Right renal cortex interstitium (tissue), 3 donors: ENCODE data around the gene LDB3. TPM values are rescaled to one million over a fixed set of nuclear protein-coding genes. Genes with fewer than 3 reads are reported as not detected.

Source experiments
- DNase-seq, 3 donors: peaks; one replicate each; pipeline ENCODE4 v3.0.0-alpha.2; 2013; ENCODE audit warnings: low read depth in 3 of 3, low spot score in 2 of 3
- polyA plus RNA-seq, 3 donors: library from polyadenylated mRNA; unstranded; fragments of 120-200 nt; gene quantifications; one replicate each; pipeline ENCODE4 v1.2.1, GENCODE V29; 2013; ENCODE audit not compliant: insufficient read length in 3 of 3

Gene LDB3
- polyA plus RNA-seq, 3 donors, result 0.72 to 1.7 (median 1.2) TPM

DNA sequence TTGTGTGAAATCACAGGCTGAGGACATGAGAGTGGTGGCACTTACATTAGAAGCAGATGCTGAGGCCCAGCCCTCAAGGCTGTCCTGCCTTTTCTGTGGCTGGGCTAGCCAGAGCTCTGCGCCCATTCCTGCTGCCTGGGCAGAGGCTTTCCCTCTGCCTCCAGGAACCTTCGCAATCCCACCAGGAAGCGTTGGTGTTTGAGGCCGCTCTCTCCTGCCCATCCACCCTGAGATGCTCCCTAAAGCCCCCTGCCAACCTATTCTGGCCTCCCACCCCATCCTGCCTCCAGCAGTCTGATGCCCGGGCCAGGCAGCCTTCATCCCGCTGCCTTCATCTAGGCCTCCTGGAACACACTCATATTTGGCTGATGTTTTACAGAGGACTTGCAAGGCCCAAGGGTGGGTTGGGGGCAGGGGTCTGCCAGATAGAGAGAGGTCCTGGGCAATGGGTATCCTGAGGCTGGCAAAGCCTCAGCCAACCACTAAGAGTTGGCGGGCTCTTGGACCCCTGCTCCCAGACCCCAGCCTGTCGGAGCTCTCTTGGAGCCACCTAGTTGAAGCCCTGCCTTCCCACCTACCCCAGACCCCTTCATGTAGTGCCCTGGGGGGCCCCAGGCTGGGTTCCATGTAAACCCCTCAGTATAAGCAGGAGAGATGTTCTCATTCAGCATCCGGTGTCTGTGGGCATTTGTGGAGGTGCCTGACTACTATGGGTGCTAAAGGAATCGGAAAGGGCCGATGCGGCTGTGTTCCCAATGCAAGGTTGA is 32.7 kb downstream of the LDB3 start:
- DNase-seq, result no peak

- DNase-seq, result no peak
Measured at GRCh38 chr10:86703176-86703575, 34.9 kb downstream of the LDB3 start.

DNA sequence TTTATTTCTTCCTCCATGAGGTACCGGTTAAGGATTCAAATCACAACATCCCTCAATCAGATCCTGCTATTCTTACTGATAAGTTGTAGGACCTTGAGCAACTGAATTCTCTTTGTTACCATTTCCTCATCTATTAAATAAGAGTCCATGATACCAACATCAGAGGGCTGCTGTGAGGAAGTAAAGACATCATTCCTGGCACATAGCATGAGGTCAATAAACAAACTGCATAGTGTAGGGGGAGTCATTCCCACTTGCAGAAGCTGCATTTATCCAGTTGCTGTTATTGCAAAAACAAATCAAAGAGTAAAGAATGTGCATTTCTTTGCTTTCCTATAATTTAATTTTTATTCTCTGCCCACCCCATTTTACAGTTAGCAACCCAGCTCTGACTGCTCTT is 36.8 kb downstream of the LDB3 start:
- DNase-seq, result no peak

GRCh38 chr10:86705905-86706304 is 37.6 kb downstream of the LDB3 start:
- no peak for DNase-seq

DNA sequence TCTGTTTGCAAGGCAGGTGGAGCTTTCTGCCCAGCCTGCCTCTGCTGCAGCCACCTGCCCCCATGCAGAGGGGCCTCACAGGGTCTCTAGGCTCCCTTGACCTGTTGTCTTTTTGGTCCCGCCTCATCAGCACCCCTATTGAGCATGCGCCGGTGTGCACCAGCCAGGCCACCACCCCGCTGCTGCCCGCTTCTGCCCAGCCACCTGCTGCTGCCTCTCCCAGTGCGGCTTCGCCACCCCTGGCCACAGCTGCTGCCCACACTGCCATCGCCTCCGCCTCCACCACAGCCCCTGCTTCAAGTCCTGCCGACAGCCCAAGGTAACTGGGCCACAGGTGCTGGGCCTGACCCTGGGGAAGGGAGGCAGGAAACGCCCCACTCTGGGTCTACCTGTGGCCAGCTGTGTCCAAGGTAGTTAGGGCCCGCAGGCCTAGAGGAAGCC is 38.1 kb downstream of the LDB3 start:
- DNase-seq, result no peak

- no peak for DNase-seq
Measured at GRCh38 chr10:86706977-86707376, 38.7 kb downstream of the LDB3 start.

DNA sequence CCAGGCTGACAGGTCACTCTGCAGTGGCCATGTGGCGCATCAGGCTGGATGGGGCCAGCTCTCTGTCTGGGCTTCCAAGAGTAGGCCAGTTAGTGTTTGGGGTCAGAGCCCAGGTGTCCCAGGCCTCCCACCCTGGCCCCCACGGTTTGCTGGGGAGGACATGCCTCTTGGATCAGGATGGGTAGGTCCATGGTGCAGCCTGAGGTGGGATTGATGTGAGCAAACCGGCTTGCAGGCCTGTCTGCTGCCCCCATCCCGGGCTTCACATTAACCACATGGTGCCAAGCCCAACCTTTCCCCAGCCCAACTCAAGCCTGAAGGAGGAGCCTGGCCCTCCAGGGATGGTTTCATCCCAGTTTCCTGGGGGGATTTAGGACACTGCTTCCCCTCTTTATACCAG is 39.2 kb downstream of the LDB3 start:
- DNase-seq, result no peak

DNA sequence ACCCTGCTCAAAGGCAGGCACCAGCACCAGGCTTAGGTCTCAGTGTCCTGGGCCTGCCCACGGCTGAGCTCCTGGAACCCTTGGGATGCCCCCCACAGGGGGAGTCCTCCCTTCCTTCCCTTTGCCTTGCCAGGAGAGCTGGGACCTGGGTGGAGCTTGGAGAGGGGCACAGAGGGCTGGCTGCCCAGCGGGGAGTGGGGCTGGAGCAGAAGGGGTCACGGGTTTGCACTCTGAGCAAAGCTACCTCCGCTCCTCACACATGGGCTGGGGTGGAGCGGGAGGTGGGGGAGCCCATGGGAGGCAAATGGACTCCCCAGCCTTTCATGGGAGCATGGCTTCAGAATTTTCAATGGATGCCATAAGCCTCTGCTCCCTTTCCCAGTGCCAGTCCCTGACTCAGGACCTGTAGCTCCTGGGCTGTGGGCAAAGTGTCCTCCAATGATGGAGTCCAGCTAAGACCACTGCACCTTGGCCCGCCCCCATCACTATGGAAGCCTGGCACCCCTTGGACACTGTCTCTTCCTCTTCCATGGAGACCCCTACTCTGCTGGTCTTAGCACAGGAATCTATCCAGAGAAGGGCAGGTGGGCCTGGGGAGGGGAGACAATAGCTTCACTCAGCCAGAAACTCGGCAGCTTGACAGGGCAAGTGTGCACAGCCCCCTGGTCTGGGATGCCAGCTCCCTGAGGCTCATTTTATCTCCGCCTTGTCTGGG is 39.9 kb downstream of the LDB3 start:
- no peak for DNase-seq

DNA sequence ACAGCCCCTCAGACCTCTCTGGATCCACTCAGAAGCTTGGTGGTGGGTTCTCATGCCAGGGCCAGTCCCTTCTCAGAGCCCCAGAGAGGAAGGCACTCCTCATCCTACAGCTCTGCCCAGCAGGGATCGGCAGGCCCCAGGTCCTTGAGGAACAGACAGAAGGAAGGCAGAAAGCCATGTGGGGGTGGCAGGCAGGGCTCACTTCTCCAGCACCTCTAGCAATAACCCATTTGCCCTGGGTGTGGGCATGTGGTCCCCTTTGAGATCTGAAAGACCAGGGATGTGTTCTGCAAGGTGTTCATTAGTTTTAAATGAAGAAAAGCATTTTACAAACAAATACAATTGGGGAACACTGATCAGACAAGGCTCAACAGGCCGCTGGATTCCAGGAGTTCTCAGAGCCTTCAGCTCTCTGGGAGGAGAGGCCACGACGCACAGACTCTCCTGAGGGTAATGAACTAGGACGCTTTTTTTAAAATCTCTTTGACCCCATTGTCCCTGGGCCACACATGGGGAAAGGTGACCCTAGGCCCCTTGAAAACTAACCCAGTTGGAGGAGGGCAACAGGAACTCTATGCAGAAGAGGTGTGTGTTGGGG is 40.6 kb downstream of the LDB3 start:
- no peak for DNase-seq

DNA sequence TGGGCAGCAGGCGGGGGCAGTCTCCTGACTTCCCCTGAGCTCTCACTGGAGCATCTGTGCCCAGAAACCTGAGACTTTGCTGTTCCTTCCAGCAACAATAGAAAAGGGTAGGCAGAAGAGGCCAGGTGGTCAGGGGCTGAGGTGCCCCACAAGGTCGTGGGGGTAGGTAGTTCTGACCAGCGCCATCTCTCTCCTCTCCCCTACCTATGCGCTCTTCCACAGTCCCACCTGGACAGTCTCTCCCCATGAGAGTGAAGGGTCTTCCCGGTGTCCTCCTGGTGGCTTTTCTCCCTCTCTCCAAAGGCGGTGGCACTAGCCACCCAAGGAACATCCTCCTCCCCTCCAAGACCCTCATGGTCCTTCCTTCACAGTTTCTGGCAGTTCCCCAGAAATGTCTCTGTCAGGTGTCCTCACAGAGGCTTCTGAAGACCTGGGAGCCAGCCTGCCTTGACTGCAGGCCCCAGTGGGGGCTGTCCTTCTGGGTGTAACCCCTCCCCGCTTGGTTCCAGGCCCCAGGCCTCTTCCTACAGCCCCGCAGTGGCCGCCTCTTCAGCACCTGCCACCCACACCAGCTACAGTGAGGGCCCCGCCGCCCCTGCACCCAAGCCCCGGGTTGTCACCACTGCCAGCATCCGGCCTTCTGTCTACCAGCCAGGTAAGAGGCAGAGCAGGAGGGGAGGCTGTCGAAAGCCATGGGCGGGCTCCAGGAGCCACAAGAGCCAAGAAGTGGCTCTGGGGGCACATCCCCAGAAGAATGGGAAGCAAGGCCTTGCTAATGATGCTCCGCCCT is 41.3 kb downstream of the LDB3 start:
- DNase-seq, result no peak

DNA sequence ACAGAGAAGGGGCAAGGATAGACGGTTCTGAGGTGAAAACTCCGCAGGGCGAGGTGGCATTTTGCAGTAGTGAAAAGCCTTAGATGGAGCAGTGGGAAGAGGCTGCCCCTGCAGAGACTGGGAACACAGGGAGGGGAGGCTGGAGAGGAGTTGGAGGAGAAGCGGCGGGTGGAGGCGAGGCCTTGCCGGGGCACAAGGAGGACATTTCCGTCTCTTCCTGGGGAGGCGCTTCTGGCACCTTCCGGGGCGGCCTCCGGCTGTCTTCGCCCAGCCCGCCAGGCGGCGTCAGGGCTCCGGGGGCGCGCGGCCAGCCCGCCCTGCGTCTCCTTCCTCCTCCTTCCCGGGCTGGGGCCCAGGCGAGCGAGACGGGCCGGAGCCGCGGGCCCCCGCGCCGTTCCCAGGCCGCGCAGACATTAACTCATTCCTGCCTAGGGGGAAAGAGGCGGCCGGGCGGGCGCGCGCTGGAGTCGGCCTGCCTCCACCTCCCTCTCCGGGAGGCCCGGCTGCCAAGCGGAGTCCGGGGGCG is 42.7 kb downstream of the LDB3 start:
- peak; percentile 77 to 84 (median 84) for DNase-seq

DNA sequence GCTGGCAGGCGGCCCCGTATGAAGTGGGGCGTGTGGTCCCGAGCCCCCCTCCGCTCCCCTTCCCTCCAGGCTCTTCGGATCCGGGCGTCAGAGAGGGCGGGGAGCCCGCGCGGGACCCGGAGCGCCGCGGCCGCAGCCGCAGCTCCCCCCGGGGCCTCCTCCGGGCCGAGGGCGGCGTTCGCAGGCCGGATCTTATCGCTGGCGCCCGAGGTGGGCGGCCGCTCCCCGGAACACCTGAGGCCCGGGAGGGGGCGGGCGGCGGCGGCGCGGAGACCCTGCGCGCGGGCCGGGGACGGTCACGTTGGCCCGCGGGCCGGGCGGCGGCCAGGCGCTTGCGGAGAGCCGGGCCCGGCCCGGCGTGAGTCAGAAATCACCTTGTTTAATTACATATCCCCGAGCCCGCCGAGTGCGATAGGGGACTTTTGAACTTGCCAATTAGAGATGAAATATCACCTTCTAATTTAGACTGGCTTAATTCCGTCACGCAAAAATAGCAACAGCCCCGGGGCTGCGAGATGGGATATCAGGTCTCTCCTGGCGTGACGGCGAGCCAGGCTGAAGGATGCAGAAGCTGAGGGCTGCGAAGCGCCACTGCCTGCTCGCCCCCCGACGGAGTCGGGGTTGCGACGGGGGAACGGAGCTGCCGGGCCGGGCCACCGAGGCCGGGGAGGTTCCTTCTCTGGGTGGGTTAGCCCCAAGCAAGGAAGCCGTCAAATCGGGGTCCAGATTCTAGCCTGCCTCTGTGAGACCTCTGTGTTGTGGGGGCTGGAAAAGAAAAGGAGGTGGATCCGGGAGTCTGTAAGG is 43.4 kb downstream of the LDB3 start:
- DNase-seq, result peak in 2 of 3 donors; percentile 51 to 58

- no peak for DNase-seq
Measured at GRCh38 chr10:86712317-86712707, 44.0 kb downstream of the LDB3 start.

GRCh38 chr10:86715156-86715795 is 47.0 kb downstream of the LDB3 start:
- no peak for DNase-seq

GRCh38 chr10:86715836-86716235 is 47.5 kb downstream of the LDB3 start:
- DNase-seq, result no peak

GRCh38 chr10:86716466-86716865 is 48.2 kb downstream of the LDB3 start:
- no peak for DNase-seq

DNA sequence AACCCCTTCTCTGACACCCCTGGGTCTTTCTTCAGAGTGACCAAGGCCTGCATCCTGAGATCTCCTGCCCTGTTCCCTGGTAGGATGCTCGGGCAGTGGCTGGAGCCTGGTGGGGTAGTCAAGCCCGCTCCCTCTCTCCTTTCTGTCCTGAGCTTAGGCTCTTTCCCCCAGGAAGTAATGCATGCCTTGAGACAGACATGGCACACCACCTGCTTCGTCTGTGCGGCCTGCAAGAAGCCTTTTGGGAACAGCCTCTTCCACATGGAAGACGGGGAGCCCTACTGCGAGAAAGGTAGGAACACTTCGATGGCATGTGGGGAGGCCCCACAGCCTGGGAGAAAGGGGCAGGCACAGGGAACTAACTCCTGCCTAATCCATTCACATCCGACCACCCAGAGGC is 50.2 kb downstream of the LDB3 start:
- DNase-seq, result no peak

- no peak for DNase-seq
Measured at GRCh38 chr10:86721232-86721631, 52.9 kb downstream of the LDB3 start.

DNA sequence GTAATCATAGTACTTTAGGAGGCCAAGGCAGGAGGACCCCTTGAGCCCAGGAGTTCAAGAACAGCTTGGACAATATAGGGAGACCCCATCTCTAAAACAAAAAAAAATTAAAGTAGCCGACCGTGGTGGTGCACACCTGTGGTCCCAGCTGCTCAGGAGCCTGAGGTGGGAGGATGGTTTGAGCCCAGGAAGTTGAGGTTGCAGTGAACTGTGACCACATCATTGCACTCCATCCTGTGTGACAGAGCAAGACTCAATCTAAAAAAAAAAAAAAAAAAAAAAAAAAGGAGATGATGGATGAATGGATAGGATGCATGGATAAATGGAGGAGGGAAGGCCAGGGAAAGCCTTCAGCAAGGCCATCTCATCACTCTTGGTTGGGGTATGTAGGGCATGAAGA is 54.7 kb downstream of the LDB3 start:
- DNase-seq, result no peak

- DNase-seq, result no peak
Measured at GRCh38 chr10:86724445-86724844, 56.1 kb downstream of the LDB3 start.
